ENCODE data around the gene CBX4.

DNA sequence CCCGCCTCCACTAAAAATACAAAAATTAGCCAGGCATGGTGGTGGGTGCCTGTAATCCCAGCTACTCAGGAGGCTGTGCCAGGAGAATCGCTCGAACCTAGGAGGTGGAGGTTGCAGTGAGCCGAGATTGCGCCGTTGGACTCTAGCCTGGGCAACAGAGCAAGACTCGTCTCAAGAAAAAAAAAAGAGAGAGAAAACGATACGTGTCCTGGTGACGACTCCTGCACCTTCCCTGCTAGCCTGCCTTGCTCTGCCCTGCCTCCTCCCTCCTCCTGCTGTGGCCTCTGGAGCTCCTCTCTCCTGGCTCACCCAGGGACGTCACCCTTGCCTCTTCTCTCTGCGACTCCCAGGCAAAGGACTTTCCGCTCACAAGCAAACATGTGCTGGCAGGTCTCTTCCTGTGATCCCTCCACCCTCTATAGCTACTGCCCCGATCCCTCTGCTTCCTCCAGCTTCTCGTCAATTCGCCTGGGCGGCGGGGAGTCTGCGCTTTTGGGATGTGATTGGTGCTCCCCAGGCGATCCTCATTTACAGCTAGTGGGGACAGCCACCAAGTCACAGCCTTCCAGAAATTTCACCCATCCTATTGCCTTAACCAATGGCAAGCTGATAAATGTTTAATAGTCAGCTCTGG is 25.5 kb upstream of the CBX4 start:
- TF ChIP-seq CTCF (IDR thresholded peaks at IDR 0.05 in 8 of 11, conservative IDR thresholded peaks at IDR 0.05 in 3 of 11): no peak
- no peak for TF ChIP-seq POLR2A (IDR thresholded peaks at IDR 0.05)
- no peak for TF ChIP-seq POLR2AphosphoS5 (IDR thresholded peaks at IDR 0.05)
